HEK293 (cell line): ENCODE measurements around the gene XPR1.

Source experiments
- CTCF ChIA-PET: fragments of 350-600 bp; formaldehyde crosslinking; extraction: SDS; loops from one replicate; lab custom pipeline; 2021; ENCODE audit warnings: antibody characterized with exemption; lab: Yijun Ruan, JAX
- POLR2A ChIA-PET: fragments of 300-600 bp; formaldehyde crosslinking; extraction: SDS; loops from one replicate; lab custom pipeline; 2020; ENCODE audit warnings: antibody characterized with exemption, inconsistent platforms; lab: Yijun Ruan, JAX
- H3K27ac ChIP-seq: fragments of 200-500 bp; sonication (Bioruptor generic); 2 replicates; pipeline ENCODE4 v1.5.1; 2014; ENCODE audit warnings: low read depth, low read length, control low read depth, inconsistent platforms; ENCODE audit errors: extremely low read depth
- H3K36me3 ChIP-seq, 2 experiments: fragments of 200-500 bp in 1 of 2; sonication (Bioruptor generic) in 1 of 2; 1 replicate in 1 of 2; 2 replicates in 1 of 2; pipeline ENCODE4 v1.5.1; 2014 to 2017; ENCODE audit warnings: inconsistent platforms in 2 of 2, low read length in 2 of 2; ENCODE audit not compliant: control insufficient read depth in 2 of 2, insufficient read depth in 1 of 2
- H3K4me1 ChIP-seq: fragments of 200-500 bp; sonication (Bioruptor generic); 2 replicates; pipeline ENCODE4 v1.5.1; 2014; ENCODE audit warnings: mild to moderate bottlenecking, low read length, inconsistent platforms; ENCODE audit not compliant: control insufficient read depth, insufficient read depth
- H3K4me3 ChIP-seq: 2 replicates; pipeline ENCODE4 v1.5.1; 2011; ENCODE audit warnings: low read depth, mild to moderate bottlenecking, control low read depth, low read length, moderate library complexity
- H3K9me3 ChIP-seq: fragments of 200-500 bp; sonication (Bioruptor generic); 2 replicates; pipeline ENCODE4 v1.5.1; 2014; ENCODE audit warnings: low read depth, low read length, inconsistent platforms; ENCODE audit not compliant: control insufficient read depth, insufficient read depth
- BCL6B ChIP-seq: fragments of 450-650 bp; formaldehyde crosslinking; IDR thresholded peaks from 2 replicates; pipeline ENCODE4 v1.5.1; 2017; ENCODE audit warnings: missing biosample characterization, missing genetic modification characterization
- ELK4 ChIP-seq: IDR thresholded peaks from 2 replicates; pipeline ENCODE4 v1.6.1; 2011; ENCODE audit warnings: mild to moderate bottlenecking, low read depth, low read length, borderline replicate concordance
- GFI1B ChIP-seq: fragments of 450-650 bp; formaldehyde crosslinking; IDR thresholded peaks from 2 replicates; pipeline ENCODE4 v1.5.1; 2016; ENCODE audit warnings: missing biosample characterization, missing genetic modification characterization
- KLF8 ChIP-seq: fragments of 450-650 bp; formaldehyde crosslinking; IDR thresholded peaks from 2 replicates; pipeline ENCODE4 v1.5.1; 2016; ENCODE audit warnings: missing biosample characterization, missing genetic modification characterization
- PRDM6 ChIP-seq: fragments of 450-650 bp; formaldehyde crosslinking; IDR thresholded peaks from 2 replicates; pipeline ENCODE4 v1.5.1; 2017; ENCODE audit warnings: missing biosample characterization, missing genetic modification characterization
- SCRT2 ChIP-seq: fragments of 450-650 bp; formaldehyde crosslinking; IDR thresholded peaks from 2 replicates; pipeline ENCODE4 v1.5.1; 2016; ENCODE audit warnings: missing biosample characterization, missing genetic modification characterization
- ZBTB20 ChIP-seq: fragments of 450-650 bp; formaldehyde crosslinking; IDR thresholded peaks from 2 replicates; pipeline ENCODE4 v1.5.1; 2016; ENCODE audit warnings: missing biosample characterization, missing genetic modification characterization
- ZBTB44 ChIP-seq: fragments of 450-650 bp; IDR thresholded peaks from 2 replicates; pipeline ENCODE4 v1.5.1; 2018; ENCODE audit warnings: missing biosample characterization, mild to moderate bottlenecking, missing genetic modification characterization
- ZNF138 ChIP-seq: fragments of 450-650 bp; formaldehyde crosslinking; IDR thresholded peaks from 2 replicates; pipeline ENCODE4 v1.5.1; 2016; ENCODE audit warnings: missing biosample characterization, missing genetic modification characterization, borderline replicate concordance
- ZNF23 ChIP-seq: fragments of 450-650 bp; formaldehyde crosslinking; IDR thresholded peaks from 2 replicates; pipeline ENCODE4 v1.5.1; 2016; ENCODE audit warnings: missing biosample characterization, missing genetic modification characterization, borderline replicate concordance
- ZNF341 ChIP-seq: fragments of 450-650 bp; formaldehyde crosslinking; IDR thresholded peaks from 2 replicates; pipeline ENCODE4; 2016; ENCODE audit warnings: low read depth, missing biosample characterization, missing genetic modification characterization
- ZNF423 ChIP-seq: fragments of 450-650 bp; formaldehyde crosslinking; IDR thresholded peaks from 2 replicates; pipeline ENCODE4 v1.5.1; 2016; ENCODE audit warnings: missing biosample characterization, missing genetic modification characterization
- ZNF514 ChIP-seq: fragments of 450-650 bp; formaldehyde crosslinking; IDR thresholded peaks from 2 replicates; pipeline ENCODE4 v1.5.1; 2016; ENCODE audit warnings: missing biosample characterization, missing genetic modification characterization
- ZSCAN16 ChIP-seq: fragments of 450-650 bp; formaldehyde crosslinking; IDR thresholded peaks from 2 replicates; pipeline ENCODE4 v1.5.1; 2016; ENCODE audit warnings: missing biosample characterization, missing genetic modification characterization

Gene XPR1

GRCh38 chr1:180915426-180915965 lies 283.7 kb downstream of the XPR1 start:
- CTCF ChIA-PET = interaction anchor here (0.6 to 1.6 kb wide), 4 partner anchors 7 to 1169 kb away, joined by 3 to 4 read pairs (median 3); no protein-coding TSS in a partner anchor
- Histone ChIP-seq H3K4me3 (no peak overlapping the region), H3K27ac (no peak overlapping the region), H3K36me3 (no peaks in the 10 kb centered on the region), H3K4me1 (no peaks in the 10 kb centered on the region), H3K9me3 (no peaks in the 10 kb centered on the region)
- POLR2A ChIA-PET = no interaction called here
- TF ChIP-seq GFI1B (tag by site-specific recombination) = no peak
- TF ChIP-seq ZNF138 (tag by site-specific recombination) = no peak
- no peak for TF ChIP-seq ZNF514 (tag by site-specific recombination)

GRCh38 chr1:180916012-180916770 lies 284.4 kb downstream of the XPR1 start:
- H3K9me3 ChIP-seq = no peaks in the 10 kb centered on the region
- H3K4me3 ChIP-seq = no peak overlapping the region
- H3K36me3 ChIP-seq = no peaks in the 10 kb centered on the region
- TF ChIP-seq PRDM6 (tag by site-specific recombination) (no peak), ZNF341 (tag by site-specific recombination) (no peak), ZBTB20 (no peak), BCL6B (tag by site-specific recombination) (no peak), ZSCAN16 (tag by site-specific recombination) (no peak), ZNF423 (tag by site-specific recombination) (no peak), KLF8 (no peak)
- H3K27ac ChIP-seq = no peak overlapping the region
- no peaks in the 10 kb centered on the region for H3K4me1 ChIP-seq
- ChIA-PET CTCF (interaction anchor here (0.7 kb wide), 2 partner anchors 177 to 1168 kb away, joined by 3 read pairs; no protein-coding TSS in a partner anchor), POLR2A (no interaction called here)

GRCh38 chr1:180916771-180917170 lies 284.9 kb downstream of the XPR1 start:
- Histone ChIP-seq H3K4me3 (no peak overlapping the region), H3K9me3 (no peaks in the 10 kb centered on the region), H3K4me1 (no peaks in the 10 kb centered on the region), H3K27ac (no peak overlapping the region), H3K36me3 (no peaks in the 10 kb centered on the region)
- ChIA-PET POLR2A (no interaction called here), CTCF (no interaction called here)
- TF ChIP-seq ZNF23 (tag by site-specific recombination) = no peak
- TF ChIP-seq ZBTB44 (tag by site-specific recombination) = no peak
- no peak for TF ChIP-seq ELK4
- TF ChIP-seq SCRT2 (tag by site-specific recombination) = peak; percentile 38; the same call in 1 of the 2 replicates
